ENCODE results near the gene UCP3.

The UCP3 gene

GRCh38 chr11:73976451-73977151 lies 32.3 kb downstream of the UCP3 start:
- DNase-seq, result no peak

- DNase-seq, result no peak
These were observed 33.5 kb downstream of the UCP3 start for GRCh38 chr11:73975479-73975757.

GRCh38 chr11:73974604-73975478 lies 34.0 kb downstream of the UCP3 start:
- no peak for DNase-seq

GRCh38 chr11:73972620-73973449 lies 36.0 kb downstream of the UCP3 start:
- no peak for DNase-seq

GRCh38 chr11:73972187-73972586 lies 36.7 kb downstream of the UCP3 start:
- peak; percentile 41 for DNase-seq

- peak; percentile 53 for DNase-seq
These were observed 37.6 kb downstream of the UCP3 start for GRCh38 chr11:73971175-73971719.

- peak; percentile 72 for DNase-seq
These were observed 38.7 kb downstream of the UCP3 start for GRCh38 chr11:73969991-73970800.

- no peak for DNase-seq
These were observed 39.8 kb downstream of the UCP3 start for GRCh38 chr11:73969091-73969490.

GRCh38 chr11:73968356-73968966 lies 40.4 kb downstream of the UCP3 start:
- no peak for DNase-seq

GRCh38 chr11:73965764-73966121 lies 43.1 kb downstream of the UCP3 start:
- no peak for DNase-seq

- DNase-seq, result no peak
These were observed 43.7 kb downstream of the UCP3 start for GRCh38 chr11:73965076-73965763.

- no peak for DNase-seq
These were observed 45.0 kb downstream of the UCP3 start for GRCh38 chr11:73963861-73964260.

- no peak for DNase-seq
These were observed 46.7 kb downstream of the UCP3 start for GRCh38 chr11:73962101-73962705.

GRCh38 chr11:73961321-73961720 lies 47.6 kb downstream of the UCP3 start:
- no peak for DNase-seq

- no peak for DNase-seq
These were observed 50.3 kb downstream of the UCP3 start for GRCh38 chr11:73958521-73959141.

GRCh38 chr11:73957654-73958361 lies 51.1 kb downstream of the UCP3 start:
- no peak for DNase-seq

GRCh38 chr11:73956876-73957653 lies 51.8 kb downstream of the UCP3 start:
- DNase-seq, result no peak

GRCh38 chr11:73951797-73952196 lies 57.1 kb downstream of the UCP3 start:
- no peak for DNase-seq
